Measurements from ENCODE around the gene DR1. TPM values are rescaled to one million over a fixed set of nuclear protein-coding genes. Genes with fewer than 3 reads are reported as not detected.
"Not testable (repeated sequence)": the region's sequence is repeated elsewhere in the genome, so short reads cannot be mapped to it uniquely, and the experiment has no call there.

The DR1 gene
- total RNA-seq, 1 donor from 2014 or later: 103 TPM

DNA sequence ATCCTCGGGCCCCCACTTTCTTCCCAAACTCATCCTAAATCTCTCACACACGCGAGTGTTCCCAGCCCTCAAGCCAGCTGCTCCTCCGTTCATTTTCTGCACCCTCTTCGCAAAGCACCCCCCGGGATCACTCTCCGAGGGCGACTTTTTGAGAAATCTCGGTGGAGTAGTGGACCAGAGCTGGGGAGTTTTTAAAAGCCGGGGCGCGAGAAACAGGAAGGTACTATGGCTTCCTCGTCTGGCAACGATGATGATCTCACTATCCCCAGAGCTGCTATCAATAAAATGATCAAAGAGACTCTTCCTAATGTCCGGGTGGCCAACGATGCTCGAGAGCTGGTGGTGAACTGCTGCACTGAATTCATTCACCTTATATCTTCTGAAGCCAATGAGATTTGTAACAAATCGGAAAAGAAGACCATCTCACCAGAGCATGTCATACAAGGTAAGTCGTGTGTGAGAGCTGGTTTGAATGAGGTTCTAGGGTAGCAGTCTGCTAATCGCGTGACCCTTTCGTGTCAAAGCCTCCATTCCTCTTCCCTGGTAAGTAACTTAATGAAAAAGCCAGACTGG is 800 bp downstream of the DR1 start:
- DNase-seq (ENCODE audit: low spot score): peak; percentile 34
- intact Hi-C loops (cut with micrococcal nuclease): loop anchor here (1.0 to 10.0 kb wide), 8 partner anchors 42 to 528 kb away; partner anchors contain the start of genes CCDC18, DIPK1A, DNTTIP2 and RPL5
- peaks cover 37% of the 10 kb centered on the region for H3K36me3 Mint-ChIP-seq (ENCODE audit: low read depth)
- no peaks in the 10 kb centered on the region for H3K9me3 Mint-ChIP-seq
- peak overlapping the region; percentile 98 for H3K27ac Mint-ChIP-seq
- H3K4me1 Mint-ChIP-seq (ENCODE audit: low read depth): peaks cover 26% of the 10 kb centered on the region
- H3K4me3 Mint-ChIP-seq (ENCODE audit: low read depth): peak overlapping the region; percentile 88
- H3K27me3 Mint-ChIP-seq (ENCODE audit: low read depth): no peaks in the 10 kb centered on the region

DNA sequence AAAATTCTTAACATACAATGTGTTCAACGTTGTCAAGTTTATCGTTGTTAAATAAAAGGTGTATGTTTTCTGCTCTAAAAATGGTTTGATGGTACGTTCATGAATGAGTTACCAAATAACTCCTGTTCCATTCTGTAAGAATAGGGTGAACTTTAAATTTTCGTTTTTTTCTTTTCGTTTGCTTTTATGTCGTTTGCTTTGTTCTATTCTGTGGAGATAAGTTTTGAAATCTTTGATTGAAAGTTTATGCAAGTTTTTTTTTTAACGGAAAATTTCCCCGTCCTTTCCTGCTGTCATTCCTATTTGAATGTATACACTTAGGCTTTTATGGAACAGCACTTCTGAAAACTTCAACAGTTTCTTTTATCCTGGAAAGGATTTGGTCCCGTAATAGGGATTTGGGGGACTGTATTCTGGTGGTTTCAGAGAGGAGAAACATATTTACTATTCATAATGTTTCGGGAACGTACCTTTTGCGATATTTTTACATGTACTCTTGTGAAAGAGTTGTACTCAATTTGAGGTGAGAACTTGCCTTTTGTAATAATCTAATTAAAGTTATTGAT is 1.7 kb downstream of the DR1 start:
- H3K27ac Mint-ChIP-seq: peak overlapping the region; percentile 98
- no peaks in the 10 kb centered on the region for H3K27me3 Mint-ChIP-seq (ENCODE audit: low read depth)
- peak overlapping the region; percentile 88 for H3K4me3 Mint-ChIP-seq (ENCODE audit: low read depth)
- no peaks in the 10 kb centered on the region for H3K9me3 Mint-ChIP-seq
- H3K4me1 Mint-ChIP-seq (ENCODE audit: low read depth): peaks cover 29% of the 10 kb centered on the region
- DNase-seq (ENCODE audit: low spot score): no peak
- H3K36me3 Mint-ChIP-seq (ENCODE audit: low read depth): peaks cover 41% of the 10 kb centered on the region
- intact Hi-C loops (cut with micrococcal nuclease): loop anchor here (2.0 to 10.0 kb wide), 6 partner anchors 43 to 527 kb away; partner anchors contain the start of genes DIPK1A, DNTTIP2 and RPL5

- intact Hi-C loops (cut with micrococcal nuclease): loop anchor here (5.0 to 10.0 kb wide), 4 partner anchors 359 to 527 kb away; partner anchors contain the start of genes DIPK1A, DNTTIP2 and RPL5
- no peaks in the 10 kb centered on the region for H3K27me3 Mint-ChIP-seq (ENCODE audit: low read depth)
- peak overlapping the region; percentile 88 for H3K4me3 Mint-ChIP-seq (ENCODE audit: low read depth)
- DNase-seq (ENCODE audit: low spot score): no peak
- no peaks in the 10 kb centered on the region for H3K9me3 Mint-ChIP-seq
- H3K36me3 Mint-ChIP-seq (ENCODE audit: low read depth): peaks cover 49% of the 10 kb centered on the region
- H3K4me1 Mint-ChIP-seq (ENCODE audit: low read depth): peaks cover 35% of the 10 kb centered on the region
- peak overlapping the region; percentile 40 for H3K27ac Mint-ChIP-seq
Measured at GRCh38 chr1:93348104-93348728, 2.5 kb downstream of the DR1 start.

GRCh38 chr1:93349231-93350135 is 3.8 kb downstream of the DR1 start:
- H3K9me3 Mint-ChIP-seq: no peaks in the 10 kb centered on the region
- intact Hi-C loops (cut with micrococcal nuclease): loop anchor here (5.0 to 10.0 kb wide), 4 partner anchors 358 to 525 kb away; partner anchors contain the start of genes DIPK1A, DNTTIP2 and RPL5
- peaks cover 56% of the 10 kb centered on the region for H3K36me3 Mint-ChIP-seq (ENCODE audit: low read depth)
- peaks cover 35% of the 10 kb centered on the region for H3K4me1 Mint-ChIP-seq (ENCODE audit: low read depth)
- H3K27me3 Mint-ChIP-seq (ENCODE audit: low read depth): no peaks in the 10 kb centered on the region
- DNase-seq (ENCODE audit: low spot score): no peak
- H3K27ac Mint-ChIP-seq: peak overlapping the region; percentile 63
- peak overlapping the region; percentile 88 for H3K4me3 Mint-ChIP-seq (ENCODE audit: low read depth)

DNA sequence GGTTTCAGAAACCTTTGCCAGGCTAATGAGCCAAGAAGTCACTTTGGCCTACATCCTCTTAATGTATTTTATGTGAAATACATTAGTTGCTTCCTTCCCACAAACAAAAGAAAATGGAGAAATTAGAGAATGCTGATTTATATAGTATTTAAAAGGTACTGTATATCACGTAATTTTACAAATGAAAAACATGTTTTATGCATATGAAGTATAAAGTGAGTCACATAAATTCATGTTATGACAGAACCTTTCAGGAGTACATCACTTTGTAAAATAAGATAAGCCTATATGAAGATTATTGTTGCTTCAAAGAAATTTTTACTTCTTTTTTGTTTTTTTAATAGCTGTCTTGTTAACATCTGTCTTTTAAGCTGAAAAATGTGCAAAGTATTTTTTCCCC is 4.6 kb downstream of the DR1 start:
- Mint-ChIP-seq H3K9me3 (no peaks in the 10 kb centered on the region), H3K27me3 (ENCODE audit: low read depth) (no peaks in the 10 kb centered on the region), H3K4me3 (ENCODE audit: low read depth) (peak overlapping the region; percentile 83), H3K4me1 (ENCODE audit: low read depth) (peaks cover 35% of the 10 kb centered on the region), H3K27ac (peak overlapping the region; percentile 70), H3K36me3 (ENCODE audit: low read depth) (peaks cover 59% of the 10 kb centered on the region)
- intact Hi-C loops (cut with micrococcal nuclease): no loop called here
- DNase-seq (ENCODE audit: low spot score): no peak

- Mint-ChIP-seq H3K27me3 (ENCODE audit: low read depth) (no peaks in the 10 kb centered on the region), H3K36me3 (ENCODE audit: low read depth) (peaks cover 63% of the 10 kb centered on the region), H3K4me1 (ENCODE audit: low read depth) (peaks cover 38% of the 10 kb centered on the region), H3K27ac (no peak overlapping the region), H3K9me3 (no peaks in the 10 kb centered on the region), H3K4me3 (ENCODE audit: low read depth) (no peak overlapping the region)
- intact Hi-C loops (cut with micrococcal nuclease): no loop called here
- DNase-seq (ENCODE audit: low spot score): no peak
Measured at GRCh38 chr1:93350875-93351274, 5.2 kb downstream of the DR1 start.

- DNase-seq (ENCODE audit: low spot score); H3K27ac Mint-ChIP-seq; intact Hi-C loops (cut with micrococcal nuclease); H3K27me3 Mint-ChIP-seq (ENCODE audit: low read depth); H3K9me3 Mint-ChIP-seq: not testable (repeated sequence)
- Mint-ChIP-seq H3K36me3 (ENCODE audit: low read depth) (peaks cover 66% of the 10 kb centered on the region), H3K4me1 (ENCODE audit: low read depth) (peaks cover 38% of the 10 kb centered on the region), H3K4me3 (ENCODE audit: low read depth) (peak overlapping the region; percentile 3)
Measured at GRCh38 chr1:93351346-93351745, 5.6 kb downstream of the DR1 start.

DNA sequence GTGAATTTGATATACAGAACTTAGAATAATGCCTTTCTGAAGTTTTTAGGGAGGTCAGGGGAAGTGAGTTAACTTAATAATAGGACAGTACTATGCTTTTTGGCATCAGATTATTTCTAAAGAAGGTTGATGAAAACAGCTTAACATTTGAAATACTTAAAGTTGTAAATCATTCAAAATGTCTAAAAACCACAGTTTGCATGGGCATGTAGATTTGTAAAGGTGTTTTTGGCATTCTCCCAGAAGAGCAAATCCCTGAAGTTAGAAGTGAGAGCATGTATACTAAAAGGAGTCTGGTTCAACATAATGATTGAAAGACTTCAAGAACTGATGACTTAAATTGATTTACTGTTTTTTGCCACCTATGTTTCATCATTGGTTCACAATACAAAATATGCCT is 6.7 kb downstream of the DR1 start:
- peak overlapping the region; percentile 18 for H3K27ac Mint-ChIP-seq
- peaks cover 41% of the 10 kb centered on the region for H3K4me1 Mint-ChIP-seq (ENCODE audit: low read depth)
- intact Hi-C loops (cut with micrococcal nuclease): no loop called here
- H3K4me3 Mint-ChIP-seq (ENCODE audit: low read depth): peak overlapping the region; percentile 30
- no peak for DNase-seq (ENCODE audit: low spot score)
- peaks cover 67% of the 10 kb centered on the region for H3K36me3 Mint-ChIP-seq (ENCODE audit: low read depth)
- H3K9me3 Mint-ChIP-seq: no peaks in the 10 kb centered on the region
- H3K27me3 Mint-ChIP-seq (ENCODE audit: low read depth): no peaks in the 10 kb centered on the region

DNA sequence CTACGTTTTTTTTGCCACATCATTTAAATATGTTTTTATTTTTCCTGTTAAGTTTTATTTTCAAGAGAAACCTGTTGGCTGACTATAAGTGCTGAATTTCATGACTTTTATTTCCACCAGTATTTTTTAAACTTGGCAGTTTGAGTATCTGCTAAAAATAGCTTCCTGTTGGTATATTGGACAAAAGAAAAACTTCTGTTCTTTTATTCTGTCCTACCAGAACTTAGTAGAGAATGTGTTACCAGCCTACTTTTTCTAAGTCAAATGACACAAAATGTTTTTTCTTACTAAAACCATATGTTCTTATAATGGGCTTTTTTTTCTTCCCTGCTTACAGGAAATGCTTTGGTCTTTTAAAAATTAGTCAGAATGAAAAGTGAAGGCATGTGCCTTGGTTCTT is 7.6 kb downstream of the DR1 start:
- H3K4me3 Mint-ChIP-seq (ENCODE audit: low read depth): peak overlapping the region; percentile 7
- DNase-seq (ENCODE audit: low spot score): no peak
- intact Hi-C loops (cut with micrococcal nuclease): no loop called here
- no peaks in the 10 kb centered on the region for H3K9me3 Mint-ChIP-seq
- no peaks in the 10 kb centered on the region for H3K27me3 Mint-ChIP-seq (ENCODE audit: low read depth)
- H3K27ac Mint-ChIP-seq: peak overlapping the region; percentile 42
- peaks cover 47% of the 10 kb centered on the region for H3K4me1 Mint-ChIP-seq (ENCODE audit: low read depth)
- peaks cover 69% of the 10 kb centered on the region for H3K36me3 Mint-ChIP-seq (ENCODE audit: low read depth)

GRCh38 chr1:93354749-93355148 is 9.0 kb downstream of the DR1 start:
- intact Hi-C loops (cut with micrococcal nuclease): no loop called here
- DNase-seq (ENCODE audit: low spot score): no peak
- Mint-ChIP-seq H3K4me1 (ENCODE audit: low read depth) (peaks cover 54% of the 10 kb centered on the region), H3K27ac (no peak overlapping the region), H3K27me3 (ENCODE audit: low read depth) (no peaks in the 10 kb centered on the region), H3K36me3 (ENCODE audit: low read depth) (peaks cover 75% of the 10 kb centered on the region), H3K4me3 (ENCODE audit: low read depth) (no peak overlapping the region), H3K9me3 (no peaks in the 10 kb centered on the region)

- no peak overlapping the region for H3K4me3 Mint-ChIP-seq (ENCODE audit: low read depth)
- no peak for DNase-seq (ENCODE audit: low spot score)
- no peaks in the 10 kb centered on the region for H3K9me3 Mint-ChIP-seq
- H3K27me3 Mint-ChIP-seq (ENCODE audit: low read depth): no peaks in the 10 kb centered on the region
- H3K36me3 Mint-ChIP-seq (ENCODE audit: low read depth): peaks cover 86% of the 10 kb centered on the region
- intact Hi-C loops (cut with micrococcal nuclease): no loop called here
- H3K27ac Mint-ChIP-seq: no peak overlapping the region
- peaks cover 55% of the 10 kb centered on the region for H3K4me1 Mint-ChIP-seq (ENCODE audit: low read depth)
Measured at GRCh38 chr1:93357242-93357641, 11.5 kb downstream of the DR1 start.

DNA sequence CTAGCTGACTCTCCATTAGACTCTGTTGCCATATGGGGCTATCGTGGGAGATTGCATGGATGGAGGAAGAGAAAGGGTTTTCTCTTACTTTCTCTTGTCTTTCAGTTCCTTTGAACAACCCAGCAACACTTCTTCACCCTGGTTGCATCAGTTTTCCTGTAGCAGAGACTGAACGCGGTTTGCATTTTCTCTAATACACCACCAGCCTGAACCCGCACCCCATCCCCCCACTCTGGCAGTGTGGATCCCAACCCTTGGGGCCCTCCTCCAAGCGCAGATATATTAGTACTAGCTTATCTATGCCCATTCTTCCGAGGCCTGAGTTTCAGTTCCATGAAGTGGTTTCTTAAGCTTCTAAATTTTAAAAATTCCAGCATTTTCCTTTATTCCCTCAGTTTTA is 12.6 kb downstream of the DR1 start:
- intact Hi-C loops (cut with micrococcal nuclease): no loop called here
- peaks cover 84% of the 10 kb centered on the region for H3K36me3 Mint-ChIP-seq (ENCODE audit: low read depth)
- no peaks in the 10 kb centered on the region for H3K9me3 Mint-ChIP-seq
- H3K27ac Mint-ChIP-seq: peak overlapping the region; percentile 60
- H3K4me3 Mint-ChIP-seq (ENCODE audit: low read depth): no peak overlapping the region
- no peaks in the 10 kb centered on the region for H3K27me3 Mint-ChIP-seq (ENCODE audit: low read depth)
- H3K4me1 Mint-ChIP-seq (ENCODE audit: low read depth): peaks cover 50% of the 10 kb centered on the region
- no peak for DNase-seq (ENCODE audit: low spot score)

Measured in activated T-helper 2 cell treated with anti-CD3 and anti-CD28 coated beads, Interferon-gamma antibody, Interleukin-2, Interleukin-4, amounts not matched to agents 10 μg/mL and 5 μg/mL and 100 μg/mL, durations not matched to agents 14 hours and 24 hours and 36 hours (primary cell).